ENCODE data around the gene FRK.
"Not testable (repeated sequence)": the region's sequence is repeated elsewhere in the genome, so short reads cannot be mapped to it uniquely, and the experiment has no call there.

Gene FRK

DNA sequence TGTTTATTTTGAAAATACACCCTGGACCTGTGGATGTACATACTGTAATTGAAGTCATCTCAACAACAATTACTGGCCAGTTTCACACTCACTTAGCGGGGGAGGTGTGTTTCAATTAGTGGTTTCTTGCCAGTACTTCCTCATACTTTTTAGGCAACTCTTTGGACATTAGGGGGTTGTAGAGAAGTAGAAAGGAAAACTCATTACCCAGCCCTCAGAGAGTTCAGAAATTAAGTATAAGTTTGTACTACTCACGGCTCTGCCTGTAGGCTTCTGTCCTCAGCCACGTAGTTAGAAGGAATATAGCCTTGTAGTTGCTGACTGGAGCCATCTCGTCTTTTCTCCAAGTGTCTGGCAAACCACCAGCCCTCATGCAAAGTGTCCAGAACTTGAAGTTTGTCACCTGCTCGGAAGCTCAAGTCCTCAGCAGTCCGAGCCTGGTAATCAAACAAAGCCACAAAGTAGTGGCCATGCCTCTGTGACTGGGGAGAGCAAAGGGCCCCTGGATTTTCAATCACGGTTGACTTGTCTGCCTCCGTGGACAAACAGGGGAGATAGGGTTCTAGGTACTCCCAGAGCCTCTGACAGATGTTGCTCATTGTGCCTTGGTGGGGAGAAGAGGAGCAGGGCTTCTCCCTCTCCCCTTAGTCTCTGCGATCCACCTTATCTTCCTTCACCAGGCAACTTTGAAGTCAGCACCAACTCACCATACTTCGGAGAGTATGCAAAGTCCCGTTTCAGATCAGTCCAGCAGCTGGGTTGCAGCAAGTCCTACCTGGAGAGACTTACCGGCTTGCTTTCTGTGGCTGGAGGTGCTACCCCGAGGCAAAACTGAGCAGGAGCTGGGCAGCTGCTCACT lies 749 bp downstream of the FRK start:
- Mint-ChIP-seq H3K9me3 (no peaks in the 10 kb centered on the region), H3K36me3 (ENCODE audit: low read depth) (no peaks in the 10 kb centered on the region), H3K4me1 (ENCODE audit: low read depth) (no peaks in the 10 kb centered on the region), H3K27ac (no peak overlapping the region), H3K4me3 (no peak overlapping the region), H3K27me3 (ENCODE audit: low read depth) (no peaks in the 10 kb centered on the region)

DNA sequence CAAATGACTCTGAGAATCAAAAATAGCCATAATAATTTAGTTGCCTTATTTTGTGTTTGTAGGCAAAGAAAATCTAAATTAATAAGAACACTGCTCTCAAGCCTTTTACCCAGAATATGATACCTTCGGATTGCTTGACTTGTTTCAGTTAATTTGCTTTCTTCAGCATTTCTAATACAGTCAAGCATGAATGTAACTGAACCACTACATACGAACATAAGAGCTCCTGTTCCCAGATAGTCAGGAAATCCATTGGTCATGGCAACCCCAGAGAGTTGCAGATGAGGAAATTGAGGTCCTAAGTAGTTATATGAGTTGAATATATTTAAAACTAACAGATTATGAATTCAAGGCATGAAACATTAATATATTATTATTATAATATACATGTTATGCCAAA lies 2.9 kb downstream of the FRK start:
- H3K9me3 Mint-ChIP-seq: no peaks in the 10 kb centered on the region
- H3K27ac Mint-ChIP-seq: no peak overlapping the region
- no peaks in the 10 kb centered on the region for H3K36me3 Mint-ChIP-seq (ENCODE audit: low read depth)
- H3K4me1 Mint-ChIP-seq (ENCODE audit: low read depth): no peaks in the 10 kb centered on the region
- H3K4me3 Mint-ChIP-seq: no peak overlapping the region
- no peaks in the 10 kb centered on the region for H3K27me3 Mint-ChIP-seq (ENCODE audit: low read depth)

DNA sequence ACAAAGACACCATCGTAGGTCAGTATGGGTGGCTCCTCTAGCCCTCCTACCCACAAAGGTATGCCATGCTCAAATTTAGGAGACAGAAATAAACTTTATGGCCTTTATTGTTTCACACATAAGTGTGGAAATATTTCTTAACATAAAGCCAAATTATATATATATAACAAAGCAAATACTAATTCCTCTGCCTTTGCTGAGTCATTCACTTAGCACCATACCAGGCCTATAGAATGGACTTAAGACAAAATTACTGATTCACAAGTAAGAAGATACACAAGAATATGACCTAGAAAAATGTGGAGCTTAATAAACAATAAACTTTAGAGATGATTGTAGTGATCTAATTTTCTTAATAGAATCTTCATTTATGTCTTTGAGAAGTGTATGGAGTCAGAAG lies 5.2 kb downstream of the FRK start:
- H3K27me3 Mint-ChIP-seq (ENCODE audit: low read depth): no peaks in the 10 kb centered on the region
- H3K36me3 Mint-ChIP-seq (ENCODE audit: low read depth): no peaks in the 10 kb centered on the region
- H3K27ac Mint-ChIP-seq: no peak overlapping the region
- no peaks in the 10 kb centered on the region for H3K9me3 Mint-ChIP-seq
- H3K4me3 Mint-ChIP-seq: no peak overlapping the region
- no peaks in the 10 kb centered on the region for H3K4me1 Mint-ChIP-seq (ENCODE audit: low read depth)

DNA sequence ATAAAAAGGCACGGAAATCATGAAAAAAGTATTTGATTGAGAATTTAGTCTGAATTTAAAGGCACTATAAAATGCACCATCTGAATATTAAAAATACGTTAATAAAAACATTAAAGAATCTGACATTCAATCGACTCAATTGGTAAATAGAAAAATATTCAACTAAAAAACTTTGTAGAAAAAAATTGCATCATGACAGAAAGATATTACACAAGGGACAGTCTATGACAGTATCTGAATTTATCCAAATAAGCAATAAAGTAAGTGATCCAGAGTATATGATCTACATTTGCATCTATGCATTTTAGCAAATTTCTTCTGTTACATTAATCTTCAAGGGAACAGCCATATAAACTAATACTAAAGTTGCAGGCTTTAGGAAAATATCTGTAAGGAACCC lies 9.4 kb downstream of the FRK start:
- Mint-ChIP-seq H3K27ac (no peak overlapping the region), H3K9me3 (no peaks in the 10 kb centered on the region), H3K27me3 (ENCODE audit: low read depth) (peaks cover 7% of the 10 kb centered on the region), H3K4me3 (no peak overlapping the region), H3K4me1 (ENCODE audit: low read depth) (no peaks in the 10 kb centered on the region), H3K36me3 (ENCODE audit: low read depth) (no peaks in the 10 kb centered on the region)

DNA sequence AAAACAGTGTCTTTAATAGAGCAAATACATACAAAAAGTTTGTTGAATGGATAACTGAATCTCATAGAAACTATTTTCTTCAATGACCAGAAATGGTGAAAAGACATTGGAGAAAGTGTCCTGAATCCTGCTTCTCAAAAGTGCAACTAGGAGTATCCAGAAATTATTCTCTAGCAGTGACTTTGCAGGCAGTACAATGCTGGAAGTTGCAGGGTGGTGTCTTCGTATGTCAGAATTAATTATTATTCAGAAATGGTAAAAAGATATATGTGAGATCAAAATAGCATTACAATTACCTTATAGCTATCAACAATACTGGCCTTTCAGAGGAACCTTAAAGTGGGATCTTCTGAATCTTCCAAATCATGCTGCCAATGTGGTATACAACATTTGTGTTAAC lies 10.0 kb downstream of the FRK start:
- H3K36me3 Mint-ChIP-seq (ENCODE audit: low read depth): no peaks in the 10 kb centered on the region
- no peaks in the 10 kb centered on the region for H3K9me3 Mint-ChIP-seq
- H3K4me1 Mint-ChIP-seq (ENCODE audit: low read depth): no peaks in the 10 kb centered on the region
- H3K27me3 Mint-ChIP-seq (ENCODE audit: low read depth): peaks cover 7% of the 10 kb centered on the region
- H3K4me3 Mint-ChIP-seq: no peak overlapping the region
- no peak overlapping the region for H3K27ac Mint-ChIP-seq

DNA sequence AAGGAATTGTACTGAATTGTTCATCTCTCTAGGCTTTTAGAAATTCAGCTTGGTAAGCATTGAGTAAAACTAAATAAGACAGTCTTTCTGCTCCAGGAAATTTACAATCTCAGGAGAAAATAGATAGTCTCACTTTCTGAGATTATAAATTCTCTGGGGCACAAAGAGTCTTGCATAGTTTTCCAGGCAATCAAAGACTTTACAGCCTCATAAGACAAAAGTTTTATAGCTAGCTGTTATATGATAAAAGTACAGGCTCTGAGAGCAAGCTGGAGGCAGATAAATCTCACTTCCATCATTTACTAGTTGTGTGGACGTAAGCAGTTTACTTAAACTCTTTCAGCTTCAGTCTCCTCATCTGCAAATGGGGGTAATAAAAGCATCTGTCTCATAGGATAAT lies 11.4 kb downstream of the FRK start:
- H3K4me1 Mint-ChIP-seq (ENCODE audit: low read depth): no peaks in the 10 kb centered on the region
- H3K4me3 Mint-ChIP-seq: no peak overlapping the region
- no peaks in the 10 kb centered on the region for H3K9me3 Mint-ChIP-seq
- no peak overlapping the region for H3K27ac Mint-ChIP-seq
- no peaks in the 10 kb centered on the region for H3K36me3 Mint-ChIP-seq (ENCODE audit: low read depth)
- peaks cover 7% of the 10 kb centered on the region for H3K27me3 Mint-ChIP-seq (ENCODE audit: low read depth)

DNA sequence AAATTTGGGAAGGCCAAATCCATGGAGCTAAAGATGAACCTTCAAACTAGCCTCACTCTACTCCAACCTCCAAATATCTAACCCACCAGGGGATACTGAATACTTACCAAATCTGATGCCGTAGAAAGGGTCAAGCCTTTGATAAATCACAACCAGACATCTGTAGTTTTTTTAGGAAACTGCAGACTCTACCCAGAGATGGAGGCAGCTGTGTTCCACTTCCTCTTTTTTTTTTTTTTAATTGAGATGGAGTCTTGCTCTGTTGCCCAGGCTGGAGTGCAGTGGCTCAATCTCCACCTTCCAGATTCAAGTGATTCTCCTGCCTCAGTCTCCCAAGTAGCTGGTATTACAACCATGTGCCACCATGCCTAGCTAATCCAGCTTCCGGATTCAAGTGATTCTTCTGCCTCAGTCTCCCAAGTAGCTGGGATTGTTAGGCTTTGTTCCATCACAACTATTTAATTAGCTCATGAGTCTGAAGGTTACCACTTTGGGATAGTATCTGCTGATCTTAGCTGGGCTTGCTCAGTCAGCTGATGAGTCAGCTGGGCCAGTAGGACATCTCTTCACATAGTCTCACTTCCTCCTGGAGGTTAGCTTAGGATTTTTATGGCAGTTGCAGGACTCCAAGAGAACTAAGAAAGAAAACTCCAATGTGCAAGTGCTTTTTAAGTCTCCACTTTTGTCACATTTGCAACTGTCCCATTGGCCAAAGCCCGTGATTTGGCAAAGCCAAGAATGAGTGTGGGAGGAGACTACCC lies 13.3 kb downstream of the FRK start:
- Mint-ChIP-seq H3K4me3 (no peak overlapping the region), H3K36me3 (ENCODE audit: low read depth) (no peaks in the 10 kb centered on the region), H3K4me1 (ENCODE audit: low read depth) (no peaks in the 10 kb centered on the region), H3K27me3 (ENCODE audit: low read depth) (peaks cover 7% of the 10 kb centered on the region), H3K9me3 (no peaks in the 10 kb centered on the region), H3K27ac (no peak overlapping the region)

DNA sequence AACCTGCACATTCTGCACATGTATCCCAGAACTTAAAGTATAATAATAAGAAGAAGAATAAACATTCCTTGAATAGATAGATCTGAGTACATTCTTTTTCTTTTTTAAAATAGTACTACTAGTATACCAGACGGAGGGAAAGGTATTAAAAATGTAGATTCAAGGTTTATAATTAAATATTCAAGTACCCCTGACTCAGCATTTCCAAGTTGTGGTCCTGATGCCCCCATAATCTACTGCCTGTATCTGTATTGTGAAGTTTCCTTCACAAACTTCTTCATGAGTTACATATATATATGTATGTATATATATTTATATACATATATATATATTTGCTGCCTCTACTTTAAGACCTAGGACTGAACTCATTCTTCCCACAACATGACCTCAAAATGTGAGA lies 14.0 kb downstream of the FRK start:
- no peaks in the 10 kb centered on the region for H3K9me3 Mint-ChIP-seq
- H3K4me1 Mint-ChIP-seq (ENCODE audit: low read depth): no peaks in the 10 kb centered on the region
- H3K27me3 Mint-ChIP-seq (ENCODE audit: low read depth): peaks cover 7% of the 10 kb centered on the region
- no peak overlapping the region for H3K27ac Mint-ChIP-seq
- no peaks in the 10 kb centered on the region for H3K36me3 Mint-ChIP-seq (ENCODE audit: low read depth)
- no peak overlapping the region for H3K4me3 Mint-ChIP-seq

DNA sequence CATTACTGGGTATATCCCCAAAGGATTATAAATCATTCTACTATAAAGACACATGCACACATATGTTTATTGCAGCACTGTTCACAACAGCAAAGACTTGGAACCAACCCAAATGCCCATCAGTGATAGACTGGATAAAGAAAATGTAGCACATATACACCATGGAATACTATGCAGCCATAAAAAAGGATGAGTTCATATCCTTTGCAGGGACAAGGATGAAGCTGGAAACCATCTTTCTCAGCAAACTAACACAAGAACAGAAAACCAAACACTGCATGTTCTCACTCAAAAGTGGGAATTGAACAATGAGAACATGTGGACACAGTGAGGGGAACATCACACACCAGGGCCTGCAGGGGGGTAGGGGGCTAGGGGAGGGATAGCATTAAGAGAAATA lies 14.4 kb downstream of the FRK start:
- H3K27me3 Mint-ChIP-seq (ENCODE audit: low read depth); H3K9me3 Mint-ChIP-seq; H3K4me3 Mint-ChIP-seq; H3K36me3 Mint-ChIP-seq (ENCODE audit: low read depth); H3K4me1 Mint-ChIP-seq (ENCODE audit: low read depth); H3K27ac Mint-ChIP-seq: not testable (repeated sequence)

DNA sequence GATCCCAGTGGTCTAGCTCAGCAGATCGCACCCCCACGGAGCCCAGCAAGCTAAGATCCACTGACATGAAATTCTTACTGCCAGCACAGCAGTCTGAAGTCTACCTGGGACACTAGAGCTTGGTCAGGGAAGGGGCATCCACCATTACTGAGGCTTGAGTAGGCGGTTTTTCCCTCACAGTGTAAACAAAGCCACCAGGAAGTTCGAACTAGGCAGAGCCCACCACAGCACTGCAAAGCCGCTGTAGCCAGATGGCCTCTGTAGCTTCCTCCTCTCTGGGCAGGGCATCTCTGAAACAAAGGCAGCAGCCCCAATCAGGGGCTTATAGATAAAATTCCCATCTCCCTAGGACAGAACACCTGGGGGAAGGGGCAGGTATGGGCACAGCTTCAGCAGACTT lies 18.8 kb downstream of the FRK start:
- H3K36me3 Mint-ChIP-seq (ENCODE audit: low read depth): no peaks in the 10 kb centered on the region
- H3K4me3 Mint-ChIP-seq: no peak overlapping the region
- H3K9me3 Mint-ChIP-seq: no peaks in the 10 kb centered on the region
- H3K27me3 Mint-ChIP-seq (ENCODE audit: low read depth): no peaks in the 10 kb centered on the region
- H3K4me1 Mint-ChIP-seq (ENCODE audit: low read depth): no peaks in the 10 kb centered on the region
- H3K27ac Mint-ChIP-seq: no peak overlapping the region

DNA sequence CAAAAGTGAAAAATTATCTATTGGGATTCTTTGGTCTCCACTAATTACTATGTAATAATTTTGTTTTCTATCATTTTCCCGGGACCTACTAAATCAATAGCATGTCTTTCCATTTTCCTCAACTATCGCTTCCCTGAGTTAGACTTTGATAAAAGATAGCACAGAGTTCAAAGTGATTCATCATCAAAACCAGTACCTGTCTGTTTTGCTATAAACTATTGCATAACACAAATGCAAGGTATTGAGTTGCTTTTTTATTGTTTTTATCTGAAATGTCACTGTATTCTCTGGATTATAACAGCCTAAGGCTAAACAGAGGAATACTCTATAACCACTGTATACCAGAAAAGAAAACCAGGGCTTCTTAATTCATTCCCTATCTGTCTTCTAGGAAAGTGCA lies 19.7 kb downstream of the FRK start:
- Mint-ChIP-seq H3K27ac (no peak overlapping the region), H3K9me3 (no peaks in the 10 kb centered on the region), H3K36me3 (ENCODE audit: low read depth) (no peaks in the 10 kb centered on the region), H3K4me3 (no peak overlapping the region), H3K4me1 (ENCODE audit: low read depth) (no peaks in the 10 kb centered on the region), H3K27me3 (ENCODE audit: low read depth) (no peaks in the 10 kb centered on the region)

DNA sequence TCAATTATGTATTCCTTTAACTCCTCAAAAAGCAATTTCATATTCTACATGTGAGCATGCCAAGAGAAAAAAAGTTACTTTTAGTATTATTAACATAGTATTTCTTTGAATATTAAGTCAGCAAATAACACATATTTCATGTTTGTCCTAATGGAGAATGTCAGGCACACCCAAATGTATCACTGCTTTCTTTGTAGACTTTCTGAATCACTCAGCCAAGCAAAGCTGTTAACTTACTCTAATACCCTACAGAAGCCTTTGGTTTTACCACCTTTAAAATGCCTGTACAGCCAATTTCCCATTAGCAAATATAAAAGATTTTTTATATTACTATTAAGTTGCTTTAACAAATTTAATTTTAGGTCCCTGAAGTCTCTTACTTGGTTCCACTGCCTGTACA lies 23.8 kb downstream of the FRK start:
- H3K27me3 Mint-ChIP-seq (ENCODE audit: low read depth): no peaks in the 10 kb centered on the region
- H3K36me3 Mint-ChIP-seq (ENCODE audit: low read depth): no peaks in the 10 kb centered on the region
- no peak overlapping the region for H3K4me3 Mint-ChIP-seq
- no peaks in the 10 kb centered on the region for H3K9me3 Mint-ChIP-seq
- no peaks in the 10 kb centered on the region for H3K4me1 Mint-ChIP-seq (ENCODE audit: low read depth)
- H3K27ac Mint-ChIP-seq: no peak overlapping the region

DNA sequence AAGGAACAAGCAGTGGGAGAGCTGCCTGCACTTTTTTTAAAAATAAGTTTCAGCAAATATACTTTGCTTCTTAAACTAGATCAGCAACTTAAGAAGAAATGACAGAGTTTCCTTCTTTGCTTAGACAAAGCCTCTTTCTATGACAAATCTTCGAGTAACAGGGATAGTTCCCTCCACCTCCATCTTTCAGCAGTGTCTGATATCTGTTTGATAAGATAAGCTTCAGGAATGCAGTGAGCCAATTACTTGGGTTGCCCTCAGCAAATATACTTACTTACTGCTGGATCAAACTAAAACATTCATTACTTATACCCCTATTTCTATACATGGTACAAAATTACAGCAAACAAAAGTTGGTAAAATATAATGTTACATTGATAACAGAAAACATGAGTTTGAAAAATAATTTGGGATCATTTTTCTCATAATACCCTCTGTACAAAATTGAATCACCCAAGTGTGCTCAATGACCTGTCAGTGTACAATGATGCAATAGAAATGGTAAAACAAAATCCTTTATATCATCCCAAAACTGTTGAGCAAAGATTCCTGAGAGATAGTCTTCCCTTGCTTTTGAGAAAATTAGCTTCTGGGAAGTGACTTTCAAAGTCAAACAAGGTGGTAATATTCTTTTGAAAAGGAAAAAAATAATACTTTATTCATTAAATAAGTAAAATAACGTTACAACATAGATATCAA lies 24.5 kb downstream of the FRK start:
- no peak overlapping the region for H3K27ac Mint-ChIP-seq
- H3K27me3 Mint-ChIP-seq (ENCODE audit: low read depth): no peaks in the 10 kb centered on the region
- H3K36me3 Mint-ChIP-seq (ENCODE audit: low read depth): no peaks in the 10 kb centered on the region
- no peaks in the 10 kb centered on the region for H3K9me3 Mint-ChIP-seq
- no peaks in the 10 kb centered on the region for H3K4me1 Mint-ChIP-seq (ENCODE audit: low read depth)
- H3K4me3 Mint-ChIP-seq: no peak overlapping the region

DNA sequence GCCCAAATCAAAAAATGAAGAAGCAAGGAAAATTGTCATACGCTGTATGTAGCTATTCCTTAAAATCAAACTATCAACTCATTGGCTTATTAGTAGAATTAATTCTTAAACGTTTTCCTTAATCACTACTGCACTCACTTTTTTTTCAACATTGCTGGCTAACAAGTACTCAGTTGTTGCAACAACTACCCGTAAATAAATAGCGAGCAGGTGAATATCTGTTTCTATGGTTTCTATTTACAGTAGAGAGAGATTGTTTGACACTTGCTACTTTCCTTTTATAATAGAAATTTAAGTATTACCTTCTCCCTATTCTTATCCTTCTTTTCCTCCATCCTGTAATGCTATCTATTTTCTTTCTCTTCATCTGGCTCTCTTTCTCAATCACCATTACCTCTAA lies 25.1 kb downstream of the FRK start:
- Mint-ChIP-seq H3K4me1 (ENCODE audit: low read depth) (no peaks in the 10 kb centered on the region), H3K4me3 (no peak overlapping the region), H3K36me3 (ENCODE audit: low read depth) (no peaks in the 10 kb centered on the region), H3K27me3 (ENCODE audit: low read depth) (no peaks in the 10 kb centered on the region), H3K9me3 (no peaks in the 10 kb centered on the region), H3K27ac (no peak overlapping the region)

DNA sequence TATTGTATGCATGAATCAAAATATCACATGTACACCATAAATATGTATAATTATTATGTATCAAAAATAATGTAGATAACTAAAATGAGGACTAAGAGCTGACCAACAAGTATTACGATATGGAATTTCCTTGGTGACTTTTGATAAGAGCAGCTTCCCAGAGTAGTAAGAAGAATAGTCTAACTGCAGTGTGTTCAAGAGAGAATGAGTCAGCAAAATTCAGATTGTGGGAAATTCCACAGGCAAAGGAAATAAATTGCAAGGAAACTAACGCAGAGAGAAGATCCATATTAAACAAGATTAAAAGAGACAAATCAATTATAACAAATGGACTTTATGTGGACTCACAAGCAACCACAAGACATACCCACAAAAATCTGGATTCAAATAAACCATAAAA lies 26.4 kb downstream of the FRK start:
- Mint-ChIP-seq H3K9me3 (no peaks in the 10 kb centered on the region), H3K4me1 (ENCODE audit: low read depth) (no peaks in the 10 kb centered on the region), H3K27ac (no peak overlapping the region), H3K4me3 (no peak overlapping the region), H3K27me3 (ENCODE audit: low read depth) (no peaks in the 10 kb centered on the region), H3K36me3 (ENCODE audit: low read depth) (no peaks in the 10 kb centered on the region)
